ENCODE data around the gene ZNF124.
"Not testable (repeated sequence)": the region's sequence is repeated elsewhere in the genome, so short reads cannot be mapped to it uniquely, and the experiment has no call there.

GRCh38 chr1:247120408-247120668 is 51.5 kb downstream of the ZNF124 start:
- not testable (repeated sequence) for TF ChIP-seq POLR2A, CTCF, EP300, POLR2AphosphoS5 (IDR thresholded peaks at IDR 0.05)
